ENCODE data around the gene KLK11. TPM values are rescaled to one million over a fixed set of nuclear protein-coding genes. Genes with fewer than 3 reads are reported as not detected.
A peak's percentile ranks its signal among the peaks of the same experiment; 100 is the strongest.

The KLK11 gene, protein sequence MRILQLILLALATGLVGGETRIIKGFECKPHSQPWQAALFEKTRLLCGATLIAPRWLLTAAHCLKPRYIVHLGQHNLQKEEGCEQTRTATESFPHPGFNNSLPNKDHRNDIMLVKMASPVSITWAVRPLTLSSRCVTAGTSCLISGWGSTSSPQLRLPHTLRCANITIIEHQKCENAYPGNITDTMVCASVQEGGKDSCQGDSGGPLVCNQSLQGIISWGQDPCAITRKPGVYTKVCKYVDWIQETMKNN
- total RNA-seq (2022) (10.8 and 25.1 TPM in 2 replicates), Bru-seq, nascent RNA (percentile 48 among the genes with signal in this experiment), BruChase-seq, experiment 1, labeled RNA remaining after a 6-hour chase (percentile 46 among the genes with signal in this experiment), BruChase-seq, experiment 2, labeled RNA remaining after a 2-hour chase (percentile 37 among the genes with signal in this experiment)
- long read RNA-seq, transcript KLK11-204 (6 exons, 1,174 nt), result major isoform, 26 of 35 reads
- long read RNA-seq, partial matches to known transcripts, result 1 of 35 reads
- long read RNA-seq, other reads (novel, unspliced or antisense), result 5 of 35 reads

- Mint-ChIP-seq H3K4me3 (ENCODE audit: low read depth, unreplicated experiment) (peak within 1 kb of the TSS; percentile 44), H3K9me3 (ENCODE audit: low read depth, unreplicated experiment) (no peaks in the 10 kb centered on the region), H3K27ac (ENCODE audit: unreplicated experiment) (peak within 1 kb of the TSS; percentile 34), H3K36me3 (ENCODE audit: insufficient read depth, unreplicated experiment) (peaks cover 13% of the 10 kb centered on the region), H3K27me3 (ENCODE audit: unreplicated experiment) (peaks cover 16% of the 10 kb centered on the region), H3K4me1 (ENCODE audit: low read depth, unreplicated experiment) (peaks cover 23% of the 10 kb centered on the region)
- no TSS peak for BruUV-seq (replicated peaks)
- peak; percentile 80 for DNase-seq
- intact Hi-C loops (cut with micrococcal nuclease; ENCODE audit: unreplicated experiment), result no loop called here
- TF ChIP-seq, protein P1, sequence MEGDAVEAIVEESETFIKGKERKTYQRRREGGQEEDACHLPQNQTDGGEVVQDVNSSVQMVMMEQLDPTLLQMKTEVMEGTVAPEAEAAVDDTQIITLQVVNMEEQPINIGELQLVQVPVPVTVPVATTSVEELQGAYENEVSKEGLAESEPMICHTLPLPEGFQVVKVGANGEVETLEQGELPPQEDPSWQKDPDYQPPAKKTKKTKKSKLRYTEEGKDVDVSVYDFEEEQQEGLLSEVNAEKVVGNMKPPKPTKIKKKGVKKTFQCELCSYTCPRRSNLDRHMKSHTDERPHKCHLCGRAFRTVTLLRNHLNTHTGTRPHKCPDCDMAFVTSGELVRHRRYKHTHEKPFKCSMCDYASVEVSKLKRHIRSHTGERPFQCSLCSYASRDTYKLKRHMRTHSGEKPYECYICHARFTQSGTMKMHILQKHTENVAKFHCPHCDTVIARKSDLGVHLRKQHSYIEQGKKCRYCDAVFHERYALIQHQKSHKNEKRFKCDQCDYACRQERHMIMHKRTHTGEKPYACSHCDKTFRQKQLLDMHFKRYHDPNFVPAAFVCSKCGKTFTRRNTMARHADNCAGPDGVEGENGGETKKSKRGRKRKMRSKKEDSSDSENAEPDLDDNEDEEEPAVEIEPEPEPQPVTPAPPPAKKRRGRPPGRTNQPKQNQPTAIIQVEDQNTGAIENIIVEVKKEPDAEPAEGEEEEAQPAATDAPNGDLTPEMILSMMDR (IDR thresholded peaks at IDR 0.05; ENCODE audit: unreplicated experiment), result no peak
- CTCF ChIA-PET, result no interaction called here
These were observed at the start of gene KLK11 for GRCh38 chr19:51026554-51026831. Gene KLK11, minus strand, starts transcription at chr19:51026616. Its CDS starts 985 bp downstream, at chr19:51025631.

DNA sequence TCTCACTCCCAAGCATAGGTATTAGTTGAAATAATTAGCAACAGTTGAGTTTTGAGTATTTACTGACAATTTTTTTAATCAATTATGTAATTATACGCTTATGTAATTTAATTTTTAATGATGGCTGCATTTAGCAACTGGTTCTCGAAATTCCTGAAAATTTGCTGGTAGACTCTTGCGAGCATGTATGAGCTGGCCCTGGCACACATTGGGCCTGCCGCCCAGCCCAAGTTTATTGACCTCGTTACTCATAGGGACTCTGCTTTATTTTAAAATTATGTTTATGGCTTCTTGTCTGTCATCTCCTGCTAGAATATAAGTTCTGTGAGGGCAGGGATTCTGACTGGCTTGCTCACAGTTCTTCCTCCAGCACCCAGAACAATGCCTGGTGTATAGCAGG is 49.6 kb upstream of the KLK11 start:
- BruUV-seq (replicated peaks), result no TSS peak
- peaks cover 3% of the 10 kb centered on the region for H3K9me3 Mint-ChIP-seq (ENCODE audit: low read depth, unreplicated experiment)
- CTCF ChIA-PET, result no interaction called here
- H3K36me3 Mint-ChIP-seq (ENCODE audit: insufficient read depth, unreplicated experiment), result no peaks in the 10 kb centered on the region
- H3K4me3 Mint-ChIP-seq (ENCODE audit: low read depth, unreplicated experiment), result no peak overlapping the region
- intact Hi-C loops (cut with micrococcal nuclease; ENCODE audit: unreplicated experiment), result no loop called here
- no peak for DNase-seq
- TF ChIP-seq, protein P1 (IDR thresholded peaks at IDR 0.05; ENCODE audit: unreplicated experiment), result no peak
- no peaks in the 10 kb centered on the region for H3K4me1 Mint-ChIP-seq (ENCODE audit: low read depth, unreplicated experiment)
- H3K27ac Mint-ChIP-seq (ENCODE audit: unreplicated experiment), result no peak overlapping the region
- peaks cover 37% of the 10 kb centered on the region for H3K27me3 Mint-ChIP-seq (ENCODE audit: unreplicated experiment)

GRCh38 chr19:51071095-51071405 is 44.6 kb upstream of the KLK11 start:
- intact Hi-C loops (cut with micrococcal nuclease; ENCODE audit: unreplicated experiment), result no loop called here
- H3K9me3 Mint-ChIP-seq (ENCODE audit: low read depth, unreplicated experiment), result peaks cover 8% of the 10 kb centered on the region
- no peaks in the 10 kb centered on the region for H3K36me3 Mint-ChIP-seq (ENCODE audit: insufficient read depth, unreplicated experiment)
- H3K27me3 Mint-ChIP-seq (ENCODE audit: unreplicated experiment), result peaks cover 43% of the 10 kb centered on the region
- H3K27ac Mint-ChIP-seq (ENCODE audit: unreplicated experiment), result no peak overlapping the region
- DNase-seq, result no peak
- BruUV-seq (replicated peaks), result no TSS peak
- CTCF ChIA-PET, result interaction anchor here (0.6 kb wide), 1 partner anchor 267 kb away, joined by 8 read pairs; no protein-coding TSS in a partner anchor
- no peak overlapping the region for H3K4me3 Mint-ChIP-seq (ENCODE audit: low read depth, unreplicated experiment)
- TF ChIP-seq, protein P1 (IDR thresholded peaks at IDR 0.05; ENCODE audit: unreplicated experiment), result no peak
- no peaks in the 10 kb centered on the region for H3K4me1 Mint-ChIP-seq (ENCODE audit: low read depth, unreplicated experiment)

DNA sequence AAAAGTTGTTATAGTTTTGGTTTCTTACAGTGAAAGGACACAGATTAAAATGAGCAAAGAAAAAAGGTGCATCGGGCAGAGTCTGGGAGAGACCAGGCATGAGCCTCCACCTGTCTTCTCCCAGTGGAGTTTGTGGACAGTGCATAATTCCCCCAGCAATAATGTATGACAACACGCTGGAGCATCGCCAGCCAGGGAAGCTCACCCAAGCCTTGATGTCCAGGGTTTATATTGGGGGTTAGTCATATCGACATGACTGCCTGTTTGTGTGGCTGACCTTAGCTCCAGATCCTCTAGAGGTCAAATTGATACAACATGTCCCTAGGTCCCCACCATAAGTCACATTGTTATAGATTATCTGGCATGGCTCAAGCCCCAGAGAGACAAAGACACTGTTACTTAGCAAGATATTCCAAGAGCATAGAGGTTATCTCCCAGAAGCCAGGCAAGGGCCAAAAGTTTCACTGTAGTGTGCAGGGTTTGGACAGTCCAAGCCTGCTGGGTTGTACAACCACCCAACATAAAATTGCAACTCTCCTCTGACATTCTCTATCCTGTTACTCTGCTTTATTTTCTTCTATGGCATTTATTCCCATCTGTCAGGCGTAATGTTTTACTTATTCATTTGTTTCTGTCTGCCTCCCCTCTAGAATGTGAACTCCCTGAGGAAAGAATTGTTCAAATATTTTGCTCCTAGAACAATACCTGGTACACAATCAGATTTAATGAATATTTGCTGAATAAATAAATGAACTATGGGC is 44.1 kb upstream of the KLK11 start:
- no TSS peak for BruUV-seq (replicated peaks)
- DNase-seq, result no peak

More for the DNA sequence above, 44.1 kb upstream of the KLK11 start:
- Mint-ChIP-seq H3K36me3 (ENCODE audit: insufficient read depth, unreplicated experiment) (no peaks in the 10 kb centered on the region), H3K4me1 (ENCODE audit: low read depth, unreplicated experiment) (no peaks in the 10 kb centered on the region), H3K4me3 (ENCODE audit: low read depth, unreplicated experiment) (no peak overlapping the region), H3K27me3 (ENCODE audit: unreplicated experiment) (peaks cover 43% of the 10 kb centered on the region), H3K9me3 (ENCODE audit: low read depth, unreplicated experiment) (peaks cover 8% of the 10 kb centered on the region), H3K27ac (ENCODE audit: unreplicated experiment) (no peak overlapping the region)
- intact Hi-C loops (cut with micrococcal nuclease; ENCODE audit: unreplicated experiment), result no loop called here
- TF ChIP-seq, protein P1 (IDR thresholded peaks at IDR 0.05; ENCODE audit: unreplicated experiment), result no peak
- CTCF ChIA-PET, result interaction anchor here (0.6 kb wide), 1 partner anchor 266 kb away, joined by 8 read pairs; no protein-coding TSS in a partner anchor
